ENCODE measurements around the gene GUCA2B. TPM values are rescaled to one million over a fixed set of nuclear protein-coding genes. Genes with fewer than 3 reads are reported as not detected.

The GUCA2B gene
- total RNA-seq, 2 experiments from 2014 or later = not detected

DNA sequence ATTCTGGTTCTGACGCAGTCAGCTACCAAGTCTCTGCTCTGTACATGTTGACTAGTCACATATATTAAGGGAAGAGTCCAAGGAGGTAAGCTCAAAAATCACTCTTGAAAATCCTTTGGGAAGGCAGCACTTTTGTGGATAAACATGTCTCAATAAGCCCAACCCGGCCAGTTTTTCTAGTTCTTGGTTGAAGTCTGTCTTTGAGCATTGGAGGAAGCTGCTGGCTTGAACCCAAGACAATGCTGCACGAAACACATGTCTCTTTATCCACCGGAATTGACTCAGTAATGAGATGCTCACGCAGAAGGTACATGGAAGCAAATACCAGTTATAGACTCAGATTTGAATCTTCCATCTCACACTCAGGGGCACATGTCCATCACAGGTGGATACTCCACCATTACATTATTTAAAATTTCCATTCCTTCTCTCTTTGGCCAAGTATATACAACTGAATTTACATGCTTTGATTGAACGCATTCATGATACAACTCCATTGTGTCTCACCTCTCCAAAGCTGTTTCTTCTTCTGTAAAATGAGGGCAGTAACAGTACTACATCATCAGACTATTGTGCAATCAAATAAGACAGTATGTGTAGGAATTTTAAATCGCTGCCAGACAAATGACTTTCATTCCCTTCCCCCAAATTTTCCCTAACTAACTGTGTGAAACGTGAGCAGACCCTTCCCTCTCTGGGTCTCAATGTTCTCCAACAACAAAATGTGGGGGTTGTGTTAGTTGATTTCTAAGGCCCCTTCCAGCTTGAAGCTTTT, 20.9 kb downstream of the GUCA2B start:
- ChIA-PET CTCF (ENCODE audit: unreplicated experiment) (interaction anchor here (0.6 kb wide), 1 partner anchor 203 kb away, joined by 3 read pairs; no protein-coding TSS in a partner anchor), POLR2A (interaction anchor here (0.7 kb wide), 1 partner anchor 50 kb away, joined by 3 read pairs; no protein-coding TSS in a partner anchor)
- BruUV-seq (replicated peaks) = no TSS peak

DNA sequence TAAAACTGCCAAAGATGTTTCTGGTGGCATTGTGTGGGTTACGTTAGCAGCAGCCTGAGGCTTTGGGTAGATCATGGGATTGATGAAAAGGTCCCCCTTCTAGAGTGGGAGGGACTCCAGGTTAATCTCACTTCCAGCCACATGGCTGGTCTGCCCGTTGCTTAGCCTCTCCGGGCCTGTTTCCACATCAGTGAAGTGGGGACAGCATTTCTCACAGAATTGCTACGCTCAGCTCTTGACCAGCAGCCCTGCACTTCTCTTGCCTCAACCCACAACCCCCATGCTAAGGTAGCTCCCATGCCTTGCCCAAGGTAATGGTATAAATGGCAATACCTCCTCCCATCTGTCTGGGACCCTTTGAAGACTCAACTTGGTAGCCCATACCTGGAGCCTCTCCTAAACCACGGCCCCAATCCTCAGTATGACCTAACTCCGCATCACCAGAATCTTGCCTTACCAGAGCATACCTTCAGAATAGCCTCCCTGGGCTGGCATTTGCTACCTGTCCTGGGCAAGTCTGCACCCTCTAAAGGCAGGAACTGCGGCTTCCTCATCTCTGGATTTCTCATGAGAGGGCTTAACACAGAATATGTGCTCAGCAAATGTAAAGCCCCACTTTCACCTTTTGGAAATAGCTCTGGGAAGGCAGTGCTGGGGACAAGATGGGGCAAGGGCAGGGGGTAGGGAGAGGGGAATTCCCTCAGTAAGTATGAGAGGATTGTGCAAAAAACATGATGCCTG, 22.3 kb downstream of the GUCA2B start:
- no peak overlapping the region for H3K4me3 ChIP-seq (ENCODE audit: low read depth, low read length, poor library complexity, severe bottlenecking)

More for the DNA sequence above, 20.9 kb downstream of the GUCA2B start:
- H3K79me2 ChIP-seq (ENCODE audit: insufficient read depth, low read depth, low read length) = no peaks in the 10 kb centered on the region
- no peak overlapping the region for H3K4me2 ChIP-seq (ENCODE audit: low read length)
- intact Hi-C loops (cut with micrococcal nuclease; ENCODE audit: unreplicated experiment) = loop anchor here (2.0 kb wide), 1 partner anchor 599 kb away; no protein-coding TSS in a partner anchor
- H3K36me3 ChIP-seq (ENCODE audit: insufficient read depth, low read length) = peaks cover 17% of the 10 kb centered on the region
- no peak for DNase-seq (ENCODE audit: low spot score)
- H3K27ac ChIP-seq (ENCODE audit: low read depth, low read length, poor library complexity, severe bottlenecking) = no peak overlapping the region
- H3K9me3 ChIP-seq (ENCODE audit: low read length) = no peaks in the 10 kb centered on the region
- no peak for TF ChIP-seq EZH2phosphoT487 (IDR thresholded peaks at IDR 0.05; ENCODE audit: borderline replicate concordance, low read depth, low read length)
- TF ChIP-seq, protein P1, sequence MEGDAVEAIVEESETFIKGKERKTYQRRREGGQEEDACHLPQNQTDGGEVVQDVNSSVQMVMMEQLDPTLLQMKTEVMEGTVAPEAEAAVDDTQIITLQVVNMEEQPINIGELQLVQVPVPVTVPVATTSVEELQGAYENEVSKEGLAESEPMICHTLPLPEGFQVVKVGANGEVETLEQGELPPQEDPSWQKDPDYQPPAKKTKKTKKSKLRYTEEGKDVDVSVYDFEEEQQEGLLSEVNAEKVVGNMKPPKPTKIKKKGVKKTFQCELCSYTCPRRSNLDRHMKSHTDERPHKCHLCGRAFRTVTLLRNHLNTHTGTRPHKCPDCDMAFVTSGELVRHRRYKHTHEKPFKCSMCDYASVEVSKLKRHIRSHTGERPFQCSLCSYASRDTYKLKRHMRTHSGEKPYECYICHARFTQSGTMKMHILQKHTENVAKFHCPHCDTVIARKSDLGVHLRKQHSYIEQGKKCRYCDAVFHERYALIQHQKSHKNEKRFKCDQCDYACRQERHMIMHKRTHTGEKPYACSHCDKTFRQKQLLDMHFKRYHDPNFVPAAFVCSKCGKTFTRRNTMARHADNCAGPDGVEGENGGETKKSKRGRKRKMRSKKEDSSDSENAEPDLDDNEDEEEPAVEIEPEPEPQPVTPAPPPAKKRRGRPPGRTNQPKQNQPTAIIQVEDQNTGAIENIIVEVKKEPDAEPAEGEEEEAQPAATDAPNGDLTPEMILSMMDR (conservative IDR thresholded peaks at IDR 0.05; ENCODE audit: low read length) = no peak
- H3K4me1 ChIP-seq (ENCODE audit: insufficient read depth, low read length, poor library complexity, severe bottlenecking) = no peaks in the 10 kb centered on the region
- no peak overlapping the region for H3K4me3 ChIP-seq (ENCODE audit: low read depth, low read length, poor library complexity, severe bottlenecking)
- H3K9me2 ChIP-seq (ENCODE audit: insufficient read depth, low read length) = no peaks in the 10 kb centered on the region
- no peak overlapping the region for H2AFZ ChIP-seq (ENCODE audit: low read length)
- H4K20me1 ChIP-seq (ENCODE audit: insufficient read depth, low read length) = peaks cover 5% of the 10 kb centered on the region; the same call in 1 of the 2 replicates

More for the DNA sequence above, 22.3 kb downstream of the GUCA2B start:
- H3K4me2 ChIP-seq (ENCODE audit: low read length) = no peak overlapping the region
- intact Hi-C loops (cut with micrococcal nuclease; ENCODE audit: unreplicated experiment) = loop anchor here (2.0 kb wide), 1 partner anchor 159 kb away; the partner anchor contains the start of gene FOXJ3
- H3K9me3 ChIP-seq (ENCODE audit: low read length) = no peaks in the 10 kb centered on the region
- no peaks in the 10 kb centered on the region for H3K4me1 ChIP-seq (ENCODE audit: insufficient read depth, low read length, poor library complexity, severe bottlenecking)
- no TSS peak for BruUV-seq (replicated peaks)
- H2AFZ ChIP-seq (ENCODE audit: low read length) = no peak overlapping the region
- peaks cover 5% of the 10 kb centered on the region; the same call in 1 of the 2 replicates for H4K20me1 ChIP-seq (ENCODE audit: insufficient read depth, low read length)
- H3K9me2 ChIP-seq (ENCODE audit: insufficient read depth, low read length) = no peaks in the 10 kb centered on the region
- no peak for TF ChIP-seq EZH2phosphoT487 (IDR thresholded peaks at IDR 0.05; ENCODE audit: borderline replicate concordance, low read depth, low read length)
- TF ChIP-seq, protein P1 (conservative IDR thresholded peaks at IDR 0.05; ENCODE audit: low read length) = no peak
- CTCF ChIA-PET (ENCODE audit: unreplicated experiment) = no interaction called here
- DNase-seq (ENCODE audit: low spot score) = no peak
- H3K36me3 ChIP-seq (ENCODE audit: insufficient read depth, low read length) = peaks cover 28% of the 10 kb centered on the region
- no peaks in the 10 kb centered on the region for H3K79me2 ChIP-seq (ENCODE audit: insufficient read depth, low read depth, low read length)
- POLR2A ChIA-PET = interaction anchor here (1.0 kb wide), 1 partner anchor 23 kb away, joined by 3 read pairs; no protein-coding TSS in a partner anchor
- no peak overlapping the region for H3K27ac ChIP-seq (ENCODE audit: low read depth, low read length, poor library complexity, severe bottlenecking)
